Neuron (in vitro differentiated cells): ENCODE measurements around the gene IL1RN.

ENCODE experiments used
- H2AFZ ChIP-seq: one replicate; pipeline ENCODE4 v1.6.1; 2013; ENCODE audit warnings: low read depth, mild to moderate bottlenecking, inconsistent platforms, low read length, moderate library complexity
- H3K27me3 ChIP-seq: one replicate; pipeline ENCODE4 v1.6.1; 2013; ENCODE audit warnings: low read length; ENCODE audit not compliant: insufficient read depth
- H3K36me3 ChIP-seq: one replicate; pipeline ENCODE4 v1.6.1; 2013; ENCODE audit warnings: low read length; ENCODE audit not compliant: insufficient read depth
- H3K4me1 ChIP-seq: one replicate; pipeline ENCODE4 v1.6.1; 2013; ENCODE audit warnings: low read length; ENCODE audit not compliant: insufficient read depth
- H3K4me3 ChIP-seq: 2 replicates; pipeline ENCODE4 v1.5.1; 2013; ENCODE audit warnings: mild to moderate bottlenecking, low read length, moderate library complexity
- H3K9me3 ChIP-seq: one replicate; pipeline ENCODE4 v1.6.1; 2013; ENCODE audit warnings: low read length

IL1RN gene

GRCh38 chr2:113180131-113180946 is 52.9 kb downstream of the IL1RN start:
- H3K9me3 ChIP-seq = no peaks in the 10 kb centered on the region
- H2AFZ ChIP-seq = no peak overlapping the region
- no peaks in the 10 kb centered on the region for H3K4me1 ChIP-seq
- H3K36me3 ChIP-seq = no peaks in the 10 kb centered on the region
- H3K4me3 ChIP-seq = no peak overlapping the region
- peaks cover 5% of the 10 kb centered on the region for H3K27me3 ChIP-seq

- Histone ChIP-seq H3K9me3 (no peaks in the 10 kb centered on the region), H3K36me3 (no peaks in the 10 kb centered on the region), H3K4me1 (no peaks in the 10 kb centered on the region), H3K27me3 (peaks cover 5% of the 10 kb centered on the region), H3K4me3 (no peak overlapping the region), H2AFZ (no peak overlapping the region)
Observed at GRCh38 chr2:113181258-113182051, 54.1 kb downstream of the IL1RN start.

- Histone ChIP-seq H3K9me3 (no peaks in the 10 kb centered on the region), H2AFZ (no peak overlapping the region), H3K36me3 (no peaks in the 10 kb centered on the region), H3K4me3 (no peak overlapping the region), H3K27me3 (peaks cover 5% of the 10 kb centered on the region), H3K4me1 (no peaks in the 10 kb centered on the region)
Observed at GRCh38 chr2:113182471-113183260, 55.3 kb downstream of the IL1RN start.

- no peaks in the 10 kb centered on the region for H3K36me3 ChIP-seq
- H3K9me3 ChIP-seq = no peaks in the 10 kb centered on the region
- no peak overlapping the region for H3K4me3 ChIP-seq
- no peaks in the 10 kb centered on the region for H3K4me1 ChIP-seq
- no peak overlapping the region for H2AFZ ChIP-seq
- peaks cover 5% of the 10 kb centered on the region for H3K27me3 ChIP-seq
Observed at GRCh38 chr2:113183264-113183663, 55.9 kb downstream of the IL1RN start.
